HG03095 (cell line): Measurements from ENCODE around the gene PYGB.
A peak's percentile ranks its signal among the peaks of the same experiment; 100 is the strongest.

ENCODE experiments used
- ATAC-seq: cut with Tn5 transposase; IDR thresholded peaks from one replicate; pipeline ENCODE4 v1.9.1; 2021; ENCODE audit warnings: moderate library complexity; ENCODE audit not compliant: unreplicated experiment

PYGB gene

GRCh38 chr20:25293507-25293906 lies 45.6 kb downstream of the PYGB start:
- no peak for ATAC-seq

DNA sequence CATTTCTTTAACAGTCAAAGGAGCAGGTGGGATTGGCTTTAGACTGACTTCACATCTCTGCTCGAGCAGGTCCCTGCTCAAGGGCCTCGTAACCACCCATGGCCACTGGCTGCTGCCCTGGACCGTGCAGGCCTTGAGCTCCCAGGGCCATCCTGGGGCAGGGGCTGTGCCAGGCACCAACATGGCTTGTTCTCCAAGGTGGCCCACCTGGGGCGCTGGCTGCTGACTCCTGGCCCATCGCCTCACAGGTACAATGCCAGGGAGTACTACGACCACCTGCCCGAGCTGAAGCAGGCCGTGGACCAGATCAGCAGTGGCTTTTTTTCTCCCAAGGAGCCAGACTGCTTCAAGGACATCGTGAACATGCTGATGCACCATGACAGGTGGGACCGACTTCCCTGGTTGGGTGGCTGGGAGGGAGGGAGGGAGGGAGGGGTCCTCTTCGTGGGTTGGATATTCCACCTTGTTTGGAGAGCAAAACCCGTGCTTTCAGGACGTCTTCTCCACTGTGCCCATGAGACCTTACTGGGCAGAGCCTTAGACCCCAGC lies 46.1 kb downstream of the PYGB start:
- ATAC-seq: no peak

GRCh38 chr20:25294459-25295385 lies 46.8 kb downstream of the PYGB start:
- ATAC-seq: peak; percentile 31

- ATAC-seq: no peak
These were observed 47.7 kb downstream of the PYGB start for GRCh38 chr20:25295386-25296093.

DNA sequence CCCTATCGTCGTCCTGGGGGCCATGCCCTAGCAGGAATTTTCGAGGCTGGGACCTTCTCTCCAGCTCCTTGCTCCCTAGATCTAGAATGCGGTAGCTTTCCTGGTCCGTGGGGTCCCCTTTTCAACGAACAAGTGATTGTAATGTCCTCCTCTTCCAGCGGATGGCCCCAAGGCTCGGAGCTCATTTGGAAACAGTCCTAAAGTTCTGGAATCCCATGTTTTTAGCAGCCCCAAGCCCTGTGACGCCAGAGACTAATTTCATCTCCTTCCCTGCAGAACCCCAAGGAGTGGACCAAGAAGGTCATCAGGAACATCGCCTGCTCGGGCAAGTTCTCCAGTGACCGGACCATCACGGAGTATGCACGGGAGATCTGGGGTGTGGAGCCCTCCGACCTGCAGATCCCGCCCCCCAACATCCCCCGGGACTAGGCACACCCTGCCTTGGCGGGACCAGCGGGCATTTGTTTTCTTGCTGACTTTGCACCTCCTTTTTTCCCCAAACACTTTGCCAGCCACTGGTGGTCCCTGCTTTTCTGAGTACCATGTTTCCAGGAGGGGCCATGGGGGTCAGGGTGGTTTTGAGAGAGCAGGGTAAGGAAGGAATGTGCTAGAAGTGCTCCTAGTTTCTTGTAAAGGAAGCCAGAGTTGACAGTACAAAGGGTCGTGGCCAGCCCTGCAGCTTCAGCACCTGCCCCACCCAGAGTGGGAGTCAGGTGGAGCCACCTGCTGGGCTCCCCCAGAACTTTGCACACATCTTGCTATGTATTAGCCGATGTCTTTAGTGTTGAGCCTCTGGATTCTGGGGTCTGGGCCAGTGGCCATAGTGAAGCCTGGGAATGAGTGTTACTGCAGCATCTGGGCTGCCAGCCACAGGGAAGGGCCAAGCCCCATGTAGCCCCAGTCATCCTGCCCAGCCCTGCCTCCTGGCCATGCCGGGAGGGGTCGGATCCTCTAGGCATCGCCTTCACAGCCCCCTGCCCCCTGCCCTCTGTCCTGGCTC lies 48.5 kb downstream of the PYGB start:
- ATAC-seq: no peak

DNA sequence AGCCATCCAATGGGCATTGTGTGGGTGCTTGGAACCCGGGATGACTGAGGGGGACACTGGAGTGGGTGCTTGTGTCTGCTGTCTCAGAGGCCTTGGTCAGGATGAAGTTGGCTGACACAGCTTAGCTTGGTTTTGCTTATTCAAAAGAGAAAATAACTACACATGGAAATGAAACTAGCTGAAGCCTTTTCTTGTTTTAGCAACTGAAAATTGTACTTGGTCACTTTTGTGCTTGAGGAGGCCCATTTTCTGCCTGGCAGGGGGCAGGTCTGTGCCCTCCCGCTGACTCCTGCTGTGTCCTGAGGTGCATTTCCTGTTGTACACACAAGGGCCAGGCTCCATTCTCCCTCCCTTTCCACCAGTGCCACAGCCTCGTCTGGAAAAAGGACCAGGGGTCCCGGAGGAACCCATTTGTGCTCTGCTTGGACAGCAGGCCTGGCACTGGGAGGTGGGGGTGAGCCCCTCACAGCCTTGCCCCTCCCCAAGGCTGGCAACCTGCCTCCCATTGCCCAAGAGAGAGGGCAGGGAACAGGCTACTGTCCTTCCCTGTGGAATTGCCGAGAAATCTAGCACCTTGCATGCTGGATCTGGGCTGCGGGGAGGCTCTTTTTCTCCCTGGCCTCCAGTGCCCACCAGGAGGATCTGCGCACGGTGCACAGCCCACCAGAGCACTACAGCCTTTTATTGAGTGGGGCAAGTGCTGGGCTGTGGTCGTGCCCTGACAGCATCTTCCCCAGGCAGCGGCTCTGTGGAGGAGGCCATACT lies 49.4 kb downstream of the PYGB start:
- peak; percentile 62 for ATAC-seq

- ATAC-seq: no peak
These were observed 51.9 kb downstream of the PYGB start for GRCh38 chr20:25299806-25300205.

GRCh38 chr20:25300496-25301170 lies 52.7 kb downstream of the PYGB start:
- no peak for ATAC-seq

- no peak for ATAC-seq
These were observed 53.6 kb downstream of the PYGB start for GRCh38 chr20:25301357-25301920.

GRCh38 chr20:25302596-25302995 lies 54.7 kb downstream of the PYGB start:
- no peak for ATAC-seq

- no peak for ATAC-seq
These were observed 55.6 kb downstream of the PYGB start for GRCh38 chr20:25303292-25304024.

DNA sequence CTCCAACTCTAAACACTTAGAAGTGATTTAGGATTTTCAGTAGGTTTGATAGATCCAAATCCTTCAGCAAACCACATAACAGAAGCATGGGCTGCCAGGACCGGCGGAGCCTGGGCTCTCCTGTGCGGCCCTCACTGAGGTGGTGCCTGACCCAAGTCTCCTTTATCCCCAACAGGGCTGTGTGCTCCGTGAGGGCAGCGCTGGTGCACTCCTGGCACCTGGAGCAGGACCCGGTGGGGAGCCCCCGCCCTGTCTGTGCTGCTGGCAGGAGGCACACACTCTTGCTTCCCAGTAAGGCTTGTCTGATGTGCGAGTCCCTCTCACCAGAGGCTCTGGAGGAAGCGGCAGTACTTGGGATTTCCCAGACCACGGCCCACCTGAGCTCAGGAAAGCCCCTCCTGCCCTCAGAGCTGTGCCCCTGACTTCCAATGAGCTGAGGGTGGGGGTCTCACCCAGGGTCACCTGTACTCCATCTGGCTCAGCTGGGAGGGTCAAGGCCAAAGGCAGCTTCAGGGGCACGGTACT lies 56.2 kb downstream of the PYGB start:
- no peak for ATAC-seq

DNA sequence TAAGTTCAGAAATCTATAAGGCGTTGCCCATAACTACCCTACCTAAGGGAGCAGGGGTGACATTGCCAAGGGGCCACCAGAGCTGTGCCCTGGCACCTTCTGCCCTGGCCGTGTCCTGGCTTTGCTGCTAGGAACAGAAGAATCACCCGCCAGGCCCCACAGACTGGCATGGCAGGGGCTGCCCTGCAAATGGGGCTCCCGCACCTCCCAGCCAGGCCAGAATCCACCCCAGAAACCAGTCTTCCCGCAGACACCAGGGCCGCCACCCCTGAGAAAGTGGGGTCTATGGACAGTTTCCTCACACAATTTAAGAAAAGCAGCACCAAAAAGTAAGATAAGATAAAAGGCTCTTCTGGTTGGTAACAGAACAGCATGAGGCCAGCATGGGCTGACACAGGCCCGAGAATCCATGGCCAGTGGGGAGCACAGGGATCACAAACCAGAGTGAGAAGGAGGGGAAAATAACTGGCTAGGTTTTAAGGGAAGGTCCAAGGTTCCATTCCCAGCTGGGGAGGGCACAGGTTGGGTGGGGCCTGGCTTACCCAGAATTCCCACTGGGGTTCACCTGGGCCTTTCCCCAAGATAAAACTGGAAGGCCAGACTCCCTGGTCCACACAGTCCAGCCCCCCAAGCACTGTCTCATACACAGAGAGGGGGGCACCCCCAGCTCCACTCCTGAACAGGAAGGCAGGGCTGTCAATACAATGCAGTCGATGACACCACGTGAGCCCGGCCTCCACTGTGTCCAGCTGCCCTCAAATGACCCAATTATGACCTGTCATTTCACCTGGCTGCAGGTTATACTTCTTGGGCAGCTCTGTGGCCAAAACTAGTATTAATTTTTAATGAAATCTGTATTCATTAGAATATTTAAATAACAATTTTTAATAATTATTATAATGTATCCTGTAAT lies 59.4 kb downstream of the PYGB start:
- no peak for ATAC-seq

DNA sequence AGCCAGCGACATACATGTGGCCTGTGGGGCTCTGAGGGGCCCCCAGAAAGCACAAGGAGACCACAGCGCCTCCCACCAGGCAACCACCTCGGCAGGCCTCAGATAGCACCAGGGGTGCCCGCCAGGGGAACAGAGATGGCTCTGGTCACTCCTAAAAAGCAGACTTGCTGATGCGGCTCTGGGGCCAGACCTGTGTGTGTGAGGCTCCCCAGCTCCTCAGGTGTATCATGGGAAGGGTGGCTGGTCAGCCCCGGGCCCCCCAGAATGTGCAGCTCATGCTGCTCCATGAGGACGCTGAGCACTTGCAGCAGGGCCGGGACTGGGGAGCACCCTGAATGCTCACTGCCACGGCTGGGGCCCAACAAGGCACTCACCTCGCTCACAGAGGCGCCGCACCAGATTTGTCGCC lies 60.2 kb downstream of the PYGB start:
- no peak for ATAC-seq

- no peak for ATAC-seq
These were observed 60.9 kb downstream of the PYGB start for GRCh38 chr20:25308671-25309394.
